Naive thymus-derived CD8-positive, alpha-beta T cell (primary cell): ENCODE results near the gene HTR3B. TPM values are rescaled to one million over a fixed set of nuclear protein-coding genes. Genes with fewer than 3 reads are reported as not detected.
"Not testable (repeated sequence)": the region's sequence is repeated elsewhere in the genome, so short reads cannot be mapped to it uniquely, and the experiment has no call there.

Source experiments
- ATAC-seq, 2 donors: fragments of 150-1000 bp; cut with Tn5 transposase in 1 of 2; sonication (Bioruptor Pico), chemical (Tn5 transposase) in 1 of 2; 1 replicate in 1 of 2; 2 replicates in 1 of 2; pipeline ENCODE4 v1.10.0; 2021; ENCODE audit warnings: mild to moderate bottlenecking in 2 of 2, moderate library complexity in 2 of 2
- POLR2A ChIA-PET: fragments of 350-600 bp; sonication (Branson Sonifier 250); formaldehyde crosslinking; loops from one replicate; lab custom pipeline; 2021; ENCODE audit warnings: antibody characterized with exemption; lab: Charles Lee
- DNase-seq, 10 donors: peaks; one replicate each; pipeline versions ENCODE4 v3.0.0 to v3.0.0-alpha.2; 2020 to 2022
- H3K27ac Mint-ChIP-seq, 10 donors: one replicate each; pipeline ENCODE4 v1.8.0; 2020 to 2022; ENCODE audit warnings: mild to moderate bottlenecking in 10 of 10, mixed read lengths in 10 of 10, moderate library complexity in 4 of 10, inconsistent platforms in 1 of 10
- H3K27me3 Mint-ChIP-seq, 5 donors: one replicate each; pipeline ENCODE4 v1.8.0; 2021 to 2022; ENCODE audit warnings: mixed read lengths in 5 of 5
- H3K36me3 Mint-ChIP-seq, 3 donors: one replicate each; pipeline ENCODE4 v1.8.0; 2020 to 2022; ENCODE audit warnings: mixed read lengths in 3 of 3, mild to moderate bottlenecking in 2 of 3, inconsistent platforms in 1 of 3
- H3K4me1 Mint-ChIP-seq, 4 donors: one replicate each; pipeline ENCODE4 v1.8.0; 2021 to 2022; ENCODE audit warnings: mixed read lengths in 4 of 4
- H3K4me3 Mint-ChIP-seq, 10 donors: one replicate each; pipeline ENCODE4 v1.8.0; 2020 to 2022; ENCODE audit warnings: mild to moderate bottlenecking in 10 of 10, mixed read lengths in 10 of 10, moderate library complexity in 6 of 10, inconsistent platforms in 1 of 10
- H3K9me3 Mint-ChIP-seq, 9 donors: one replicate each; pipeline ENCODE4 v1.8.0; 2020 to 2022; ENCODE audit warnings: mixed read lengths in 9 of 9, mild to moderate bottlenecking in 3 of 9, inconsistent platforms in 1 of 9, moderate library complexity in 1 of 9
- polyA plus RNA-seq, 3 donors: library from polyadenylated mRNA; unstranded; fragments of 300-500 nt; fragmentation: Illumina TruSeq; gene quantifications; one replicate each; pipeline ENCODE4 v1.2.3, GENCODE V29; 2021
- total RNA-seq, 8 experiments: library from RNA in 2 of 8; stranded (reverse) in 2 of 8; gene quantifications; one replicate each; pipeline ENCODE4 v1.2.3 and lab custom pipeline; 2021 to 2026

HTR3B gene
- total and polyA plus RNA-seq, 5 experiments from 2014 or later: not detected

GRCh38 chr11:113874581-113875233 lies 29.9 kb upstream of the HTR3B start:
- H3K36me3 Mint-ChIP-seq: peaks cover 0 to 3% (median 0%) of the 10 kb centered on the region in 3 donors
- H3K27ac Mint-ChIP-seq: peak overlapping the region; percentile 22 to 90 (median 84)
- peak; percentile 6 to 63 for ATAC-seq
- peaks cover 0 to 3% (median 0%) of the 10 kb centered on the region in 9 donors for H3K9me3 Mint-ChIP-seq
- H3K4me3 Mint-ChIP-seq: peak overlapping the region; percentile 81 to 99 (median 91)
- peak in 3 of 10 donors; percentile 4 to 23 (median 5) for DNase-seq
- no peaks in the 10 kb centered on the region for H3K27me3 Mint-ChIP-seq
- POLR2A ChIA-PET: interaction anchor here (0.7 to 1.0 kb wide), 2 partner anchors 11 to 331 kb away, joined by 3 read pairs; no protein-coding TSS in a partner anchor
- peaks cover 17 to 63% (median 45%) of the 10 kb centered on the region in 4 donors for H3K4me1 Mint-ChIP-seq

DNA sequence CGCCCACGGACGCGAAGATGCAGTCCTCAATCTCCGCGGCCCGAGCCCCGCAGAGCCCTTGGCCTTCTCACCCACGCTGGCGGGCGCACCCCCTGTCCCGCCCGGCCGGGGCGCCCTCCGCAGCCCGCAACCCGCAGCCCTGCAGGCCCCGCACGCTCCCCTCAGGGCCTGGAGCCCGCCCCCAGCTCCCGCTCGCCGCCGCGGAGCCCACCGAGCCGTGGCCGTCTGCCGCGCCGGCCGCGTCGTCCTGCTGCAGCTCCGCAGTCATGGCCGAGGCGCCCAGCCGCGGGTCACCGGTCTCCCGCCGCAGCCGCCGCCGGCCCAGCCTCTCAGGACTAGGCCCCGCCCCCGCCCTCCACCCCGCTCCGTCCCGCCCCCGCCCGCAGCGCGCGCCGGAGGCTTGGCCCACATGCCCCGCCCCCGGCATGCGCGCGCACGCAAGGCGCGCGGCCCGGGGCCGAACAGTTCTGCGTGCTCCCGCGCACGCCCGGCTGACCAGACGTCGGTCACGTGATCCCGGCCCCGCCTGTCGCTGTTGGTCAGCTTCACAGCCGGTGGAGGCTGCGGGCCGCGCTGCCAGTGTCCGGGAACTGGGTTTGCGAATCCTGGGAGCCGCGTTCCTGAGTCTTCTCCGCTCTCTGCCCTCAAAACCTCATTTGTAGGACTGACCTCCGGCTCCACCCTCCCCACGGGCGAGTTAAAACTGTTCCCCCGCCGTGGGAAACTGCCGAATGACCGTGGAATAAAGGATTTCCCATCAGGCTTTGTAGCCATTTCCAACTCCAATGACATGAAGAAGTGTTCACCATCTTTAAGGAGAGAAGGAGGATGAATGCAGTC lies 29.1 kb upstream of the HTR3B start, which contains the start of gene USP28:
Gene USP28 (minus strand): TSS at position 339 of the 840 bp plus-strand sequence. CDS start 71 bp downstream, at position 268.
- H3K36me3 Mint-ChIP-seq: peaks cover 0 to 3% (median 3%) of the 10 kb centered on the region in 3 donors
- POLR2A ChIA-PET: interaction anchor here (1.0 kb wide), 1 partner anchor 10 kb away, joined by 3 read pairs; no protein-coding TSS in a partner anchor
- peaks cover 0 to 3% (median 0%) of the 10 kb centered on the region in 9 donors for H3K9me3 Mint-ChIP-seq
- peak within 1 kb of the TSS; percentile 96 to 99 (median 97) for H3K27ac Mint-ChIP-seq
- peaks cover 16 to 62% (median 45%) of the 10 kb centered on the region in 4 donors for H3K4me1 Mint-ChIP-seq
- no peaks in the 10 kb centered on the region for H3K27me3 Mint-ChIP-seq
- peak; percentile 46 to 81 (median 76) for DNase-seq
- peak; percentile 80 to 83 for ATAC-seq
- peak within 1 kb of the TSS; percentile 95 to 100 (median 99) for H3K4me3 Mint-ChIP-seq

DNA sequence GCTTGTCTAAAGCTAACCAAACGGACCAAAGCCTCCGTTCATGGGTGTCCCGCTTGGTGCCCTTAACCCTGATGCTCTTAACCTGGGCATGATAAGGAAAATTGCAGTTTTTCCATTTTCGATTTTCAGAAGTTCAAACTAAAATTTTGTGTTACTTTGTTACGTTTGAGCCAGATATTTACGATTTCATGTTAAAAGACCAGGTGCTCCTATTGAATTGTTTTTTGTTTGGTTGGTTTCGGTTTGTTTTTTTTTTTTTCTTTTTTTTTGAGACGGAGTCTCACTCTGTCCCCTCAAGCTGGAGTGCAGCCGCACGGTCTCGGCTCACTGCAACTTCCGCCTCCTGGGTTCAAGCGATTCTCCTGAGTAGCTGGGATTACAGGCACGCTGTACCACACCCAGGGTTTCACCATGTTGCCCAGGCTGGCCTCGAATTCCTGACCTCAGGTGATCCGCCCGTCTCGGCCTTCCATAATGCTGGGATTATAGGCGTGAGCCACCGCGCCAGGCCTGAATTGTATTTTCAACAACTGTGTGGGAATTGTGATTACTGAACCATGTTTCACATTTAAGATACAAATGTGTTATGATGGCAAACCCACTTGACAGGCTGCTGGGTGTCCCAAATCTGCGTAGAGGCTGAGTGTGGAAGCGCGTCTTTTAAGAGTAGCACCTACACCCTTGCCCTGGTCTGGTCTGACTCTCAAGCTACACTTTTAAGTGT lies 28.4 kb upstream of the HTR3B start:
- ATAC-seq (no peak), DNase-seq (peak in 1 of 10 donors; percentile 3)
- POLR2A ChIA-PET: interaction anchor here (1.0 kb wide), 1 partner anchor 9 kb away, joined by 3 read pairs; no protein-coding TSS in a partner anchor
- peak overlapping the region; percentile 95 to 100 (median 99) for H3K4me3 Mint-ChIP-seq
- no peaks in the 10 kb centered on the region for H3K27me3 Mint-ChIP-seq
- peaks cover 0 to 3% (median 0%) of the 10 kb centered on the region in 9 donors for H3K9me3 Mint-ChIP-seq
- peaks cover 0 to 4% (median 0%) of the 10 kb centered on the region in 3 donors for H3K36me3 Mint-ChIP-seq
- H3K27ac Mint-ChIP-seq: peak overlapping the region; percentile 96 to 99 (median 97)
- peaks cover 16 to 54% (median 38%) of the 10 kb centered on the region in 4 donors for H3K4me1 Mint-ChIP-seq

GRCh38 chr11:113876798-113877669 lies 27.6 kb upstream of the HTR3B start:
- Mint-ChIP-seq H3K4me3 (peak overlapping the region in 9 of 10 donors; percentile 95 to 100 (median 99)), H3K9me3 (peaks cover 0 to 3% (median 0%) of the 10 kb centered on the region in 9 donors), H3K4me1 (peaks cover 16 to 46% (median 36%) of the 10 kb centered on the region in 4 donors), H3K27me3 (no peaks in the 10 kb centered on the region), H3K27ac (peak overlapping the region; percentile 64 to 99 (median 96)), H3K36me3 (peaks cover 0 to 4% (median 0%) of the 10 kb centered on the region in 3 donors)
- ATAC-seq: no peak
- POLR2A ChIA-PET: no interaction called here
- DNase-seq: peak in 1 of 10 donors; percentile 1

- peak overlapping the region in 9 of 10 donors; percentile 9 to 98 (median 64) for H3K27ac Mint-ChIP-seq
- no peak for ATAC-seq
- no peaks in the 10 kb centered on the region for H3K27me3 Mint-ChIP-seq
- H3K4me3 Mint-ChIP-seq: peak overlapping the region in 1 of 10 donors; percentile 98
- peaks cover 16 to 41% (median 30%) of the 10 kb centered on the region in 4 donors for H3K4me1 Mint-ChIP-seq
- peaks cover 0 to 4% (median 0%) of the 10 kb centered on the region in 3 donors for H3K36me3 Mint-ChIP-seq
- POLR2A ChIA-PET: no interaction called here
- H3K9me3 Mint-ChIP-seq: peaks cover 0 to 3% (median 0%) of the 10 kb centered on the region in 9 donors
- DNase-seq: no peak
These were observed 26.9 kb upstream of the HTR3B start for GRCh38 chr11:113877670-113878055.

DNA sequence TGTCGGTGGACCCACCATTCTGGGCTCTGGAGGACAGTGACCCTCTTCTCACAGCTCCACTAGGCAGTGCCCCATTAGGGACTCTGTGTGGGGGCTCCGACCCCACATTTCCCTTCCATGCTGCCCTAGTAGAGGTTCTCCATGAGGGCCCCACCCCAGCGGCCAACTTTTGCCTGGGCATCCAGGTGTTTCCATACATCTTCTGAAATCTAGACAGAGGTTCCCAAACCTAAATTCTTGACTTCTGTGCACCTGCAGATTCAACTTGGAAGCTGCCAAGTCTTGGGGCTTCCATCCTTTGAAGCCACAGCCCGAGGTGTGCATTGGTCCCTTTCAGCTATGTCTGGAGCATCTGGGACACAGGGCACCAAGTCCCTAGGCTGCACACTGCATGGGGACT lies 25.1 kb upstream of the HTR3B start:
- ATAC-seq, POLR2A ChIA-PET, H3K27me3 Mint-ChIP-seq, DNase-seq, H3K9me3 Mint-ChIP-seq, H3K4me3 Mint-ChIP-seq, H3K36me3 Mint-ChIP-seq: not testable (repeated sequence)
- H3K4me1 Mint-ChIP-seq: peaks cover 8 to 24% (median 16%) of the 10 kb centered on the region in 4 donors
- peak overlapping the region in 1 of 10 donors; percentile 26 for H3K27ac Mint-ChIP-seq

DNA sequence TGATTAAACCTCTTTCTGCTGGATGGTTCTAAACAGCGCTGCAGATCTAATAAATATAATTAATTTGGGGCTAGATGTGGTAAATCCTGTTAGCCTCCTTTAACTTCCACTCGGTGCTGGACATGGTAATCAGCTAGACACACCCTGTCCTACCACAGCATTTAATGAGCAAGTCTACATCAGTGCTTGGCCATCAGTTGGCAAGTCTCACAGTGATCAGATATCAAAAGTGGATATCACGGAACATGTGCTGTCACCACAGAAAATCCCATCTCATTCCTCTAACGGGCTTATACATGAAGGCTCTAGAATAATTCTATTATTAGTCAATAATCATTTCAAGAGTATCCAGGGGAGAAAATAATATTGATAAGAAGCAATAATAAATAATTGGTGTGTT lies 23.6 kb upstream of the HTR3B start:
- Mint-ChIP-seq H3K27me3 (no peaks in the 10 kb centered on the region), H3K36me3 (peaks cover 0 to 4% (median 0%) of the 10 kb centered on the region in 3 donors), H3K27ac (no peak overlapping the region), H3K4me1 (peaks cover 4 to 18% (median 11%) of the 10 kb centered on the region in 4 donors), H3K9me3 (peaks cover 0 to 3% (median 0%) of the 10 kb centered on the region in 9 donors), H3K4me3 (no peak overlapping the region)
- DNase-seq (no peak), ATAC-seq (no peak)
- POLR2A ChIA-PET: no interaction called here

- ATAC-seq: no peak
- Mint-ChIP-seq H3K4me1 (peaks cover 2 to 9% (median 8%) of the 10 kb centered on the region in 4 donors), H3K27me3 (no peaks in the 10 kb centered on the region), H3K9me3 (peaks cover 0 to 3% (median 0%) of the 10 kb centered on the region in 9 donors), H3K4me3 (no peak overlapping the region), H3K36me3 (peaks cover 0 to 4% (median 0%) of the 10 kb centered on the region in 3 donors), H3K27ac (no peak overlapping the region)
- POLR2A ChIA-PET: no interaction called here
- DNase-seq: no peak
These were observed 22.7 kb upstream of the HTR3B start for GRCh38 chr11:113881856-113882255.

- POLR2A ChIA-PET: no interaction called here
- ATAC-seq (no peak), DNase-seq (no peak)
- Mint-ChIP-seq H3K27ac (no peak overlapping the region), H3K4me1 (no peaks in the 10 kb centered on the region), H3K4me3 (no peak overlapping the region), H3K9me3 (peaks cover 0 to 2% (median 0%) of the 10 kb centered on the region in 9 donors), H3K27me3 (no peaks in the 10 kb centered on the region), H3K36me3 (peaks cover 0 to 4% (median 0%) of the 10 kb centered on the region in 3 donors)
These were observed 20.2 kb upstream of the HTR3B start for GRCh38 chr11:113884361-113884836.

DNA sequence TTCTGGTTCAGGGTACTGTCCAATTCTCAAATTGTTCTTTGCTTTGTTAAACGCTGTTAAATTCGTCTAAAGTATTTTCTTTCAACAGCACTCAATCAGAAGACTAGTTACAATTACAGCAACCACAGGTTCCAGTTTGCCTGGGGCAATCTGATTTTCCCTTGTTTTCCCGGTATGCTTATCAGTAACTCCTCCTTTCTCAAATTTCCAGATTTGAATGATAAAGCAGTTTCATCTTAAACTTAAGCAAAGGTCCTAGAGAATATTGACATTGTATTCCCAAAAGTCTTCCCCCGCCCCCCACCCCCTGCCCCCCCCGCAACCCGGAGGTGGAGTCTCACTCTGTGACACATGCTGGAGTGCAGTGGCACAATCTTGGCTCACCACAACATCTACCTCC lies 18.7 kb upstream of the HTR3B start:
- H3K27me3 Mint-ChIP-seq: no peaks in the 10 kb centered on the region
- POLR2A ChIA-PET: interaction anchor here (1.3 kb wide), 1 partner anchor 10 kb away, joined by 3 read pairs; the partner anchor contains the start of gene USP28
- DNase-seq: no peak

DNA sequence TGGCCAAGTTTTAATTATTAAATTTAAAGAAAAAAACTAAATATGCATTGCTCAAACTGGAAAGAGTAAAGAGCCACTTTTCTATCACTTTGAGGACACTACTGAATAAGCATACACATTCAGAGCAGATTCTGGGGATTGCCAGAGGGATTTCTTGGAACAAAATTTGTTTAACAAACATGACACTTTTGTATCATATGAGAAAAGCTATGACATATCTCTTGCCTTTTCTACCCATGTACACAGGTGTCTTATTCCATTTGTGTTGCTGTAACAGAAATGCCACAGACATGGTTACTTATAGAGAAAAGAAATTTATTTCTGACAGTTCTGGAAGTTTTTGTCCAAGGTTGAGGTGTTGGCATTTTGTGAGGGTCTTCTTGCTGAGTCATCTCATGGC lies 15.7 kb upstream of the HTR3B start:
- Mint-ChIP-seq H3K36me3 (no peaks in the 10 kb centered on the region), H3K4me1 (no peaks in the 10 kb centered on the region)
- POLR2A ChIA-PET: interaction anchor here (0.7 kb wide), 2 partner anchors 304 to 548 kb away, joined by 4 to 5 read pairs; no protein-coding TSS in a partner anchor

More for the DNA sequence above, 18.7 kb upstream of the HTR3B start:
- Mint-ChIP-seq H3K36me3 (no peaks in the 10 kb centered on the region), H3K4me3 (no peak overlapping the region), H3K27ac (no peak overlapping the region), H3K9me3 (no peaks in the 10 kb centered on the region), H3K4me1 (no peaks in the 10 kb centered on the region)
- ATAC-seq: no peak

More for the DNA sequence above, 15.7 kb upstream of the HTR3B start:
- no peak overlapping the region for H3K27ac Mint-ChIP-seq
- no peaks in the 10 kb centered on the region for H3K27me3 Mint-ChIP-seq
- H3K9me3 Mint-ChIP-seq: no peaks in the 10 kb centered on the region
- ATAC-seq (no peak), DNase-seq (no peak)
- no peak overlapping the region for H3K4me3 Mint-ChIP-seq
